Measurements from ENCODE around the gene ASAP3. TPM values are rescaled to one million over a fixed set of nuclear protein-coding genes. Genes with fewer than 3 reads are reported as not detected.

Gene ASAP3
- total and polyA plus RNA-seq, 2 of the 13 experiments (the other 11 are each of a cell fraction or from before 2014, with no cell fraction given) = 32.6 to 37.0 TPM

- no peak for TF ChIP-seq TBP (CRISPR knock-in tag; IDR thresholded peaks at IDR 0.05)
- TF ChIP-seq RBM22 (optimal IDR thresholded peaks at IDR 0.05; ENCODE audit: low read length) = no peak
- TF ChIP-seq AGO2 (optimal IDR thresholded peaks at IDR 0.05; ENCODE audit: low read depth, low read length) = peak; percentile 39
- TF ChIP-seq MIER3 (CRISPR knock-in tag; IDR thresholded peaks at IDR 0.05; ENCODE audit: borderline replicate concordance) = no peak
- peak; percentile 73 for TF ChIP-seq SMC3 (IDR thresholded peaks at IDR 0.05; ENCODE audit: low read length)
- no peak for TF ChIP-seq ASH2L (IDR thresholded peaks at IDR 0.05; ENCODE audit: insufficient read length, low read depth, low read length)
- TF ChIP-seq HOXA5 (CRISPR knock-in tag; IDR thresholded peaks at IDR 0.05) = no peak
- TF ChIP-seq ZNF281 (CRISPR knock-in tag; IDR thresholded peaks at IDR 0.05; ENCODE audit: borderline replicate concordance) = no peak
- TF ChIP-seq RAD21 (CRISPR knock-in tag; IDR thresholded peaks at IDR 0.05) = peak; percentile 78
- no peak for TF ChIP-seq ZNF709 (CRISPR knock-in tag; IDR thresholded peaks at IDR 0.05)
- no peak for TF ChIP-seq KLF16 (CRISPR knock-in tag; IDR thresholded peaks at IDR 0.05)
- TF ChIP-seq HMGXB4 (CRISPR knock-in tag; IDR thresholded peaks at IDR 0.05; ENCODE audit: borderline replicate concordance in 1 of 2, low read depth in 1 of 2) = no peak
- TF ChIP-seq CTCF (CRISPR knock-in tag; IDR thresholded peaks at IDR 0.05) = peak; percentile 92
- peak; percentile 74; the same call in 1 of the 2 replicates for TF ChIP-seq PRDM10 (CRISPR knock-in tag; IDR thresholded peaks at IDR 0.05; ENCODE audit: low read depth)
- peak; percentile 34; the same call in 1 of the 2 replicates for TF ChIP-seq MYC (CRISPR knock-in tag; IDR thresholded peaks at IDR 0.05; ENCODE audit: borderline replicate concordance)
- TF ChIP-seq ZNF597 (CRISPR knock-in tag; IDR thresholded peaks at IDR 0.05) = no peak
- TF ChIP-seq SP1 (IDR thresholded peaks at IDR 0.05) = no peak
- no peak for TF ChIP-seq SP1 (CRISPR knock-in tag; IDR thresholded peaks at IDR 0.05)
Measured at GRCh38 chr1:23403735-23404486, 80.1 kb downstream of the ASAP3 start (continued).

Data from HepG2 (cell line).